Breast epithelium (tissue), 4 donors: Measurements from ENCODE around the gene IL6. TPM values are rescaled to one million over a fixed set of nuclear protein-coding genes. Genes with fewer than 3 reads are reported as not detected.
A peak's percentile ranks its signal among the peaks of the same experiment; 100 is the strongest.
"Not testable (repeated sequence)": the region's sequence is repeated elsewhere in the genome, so short reads cannot be mapped to it uniquely, and the experiment has no call there.

Experiments used
- DNase-seq, 2 donors: peaks; one replicate each; pipeline ENCODE4 v3.0.0-alpha.2; 2019; ENCODE audit warnings: low spot score in 2 of 2
- H3K27ac ChIP-seq, 2 donors: fragments of 200-600 bp; sonication (generic) in 1 of 2; one replicate each; pipeline ENCODE4 v1.5.1; 2016 to 2019; ENCODE audit warnings: mild to moderate bottlenecking in 1 of 2
- H3K27me3 ChIP-seq, 2 donors: fragments of 200-600 bp; sonication (generic) in 1 of 2; one replicate each; pipeline versions ENCODE4 v1.5.1 to v1.6.0; 2017 to 2019; ENCODE audit warnings: control low read depth in 1 of 2, mild to moderate bottlenecking in 1 of 2
- H3K36me3 ChIP-seq: fragments of 200-600 bp; one replicate; pipeline ENCODE4 v1.5.1; 2019
- H3K4me1 ChIP-seq, 2 donors: fragments of 200-600 bp; sonication (generic); one replicate each; pipeline ENCODE4 v1.5.1; 2016 to 2019; ENCODE audit warnings: control low read depth in 1 of 2
- H3K4me3 ChIP-seq, 3 donors: fragments of 200-600 bp; sonication (generic); 1 replicate in 2 of 3; 2 replicates in 1 of 3; pipeline ENCODE4 v1.5.1; 2016 to 2019; ENCODE audit warnings: mild to moderate bottlenecking in 3 of 3, moderate library complexity in 2 of 3
- H3K9me3 ChIP-seq, 2 donors: fragments of 200-600 bp; sonication (generic) in 1 of 2; one replicate each; pipeline ENCODE4 v1.5.1; 2016 to 2019; ENCODE audit warnings: control low read depth in 1 of 2
- CTCF ChIP-seq, 3 donors: fragments of 450-650 bp; IDR thresholded peaks; one replicate each; pipeline ENCODE4 v1.5.1; 2016 to 2017; ENCODE audit warnings: antibody characterized with exemption in 3 of 3, mild to moderate bottlenecking in 3 of 3, moderate library complexity in 3 of 3
- POLR2A ChIP-seq: fragments of 450-650 bp; IDR thresholded peaks from one replicate; pipeline ENCODE4 v1.6.1; 2016; ENCODE audit warnings: antibody characterized with exemption, mild to moderate bottlenecking, moderate library complexity
- POLR2AphosphoS5 ChIP-seq, 3 donors: sonication (generic); formaldehyde crosslinking; IDR thresholded peaks; one replicate each; pipeline ENCODE4 v1.6.1; 2017; ENCODE audit warnings: antibody characterized with exemption in 3 of 3
- intact Hi-C: fragments of 100-400 bp; cut with DNase I; formaldehyde crosslinking; loops from one replicate; pipeline ENCODE4 v1.15.1; 2023; ENCODE audit warnings: low total_unique reads
- total RNA-seq, 3 donors: library from RNA; depleted of rRNA; stranded (reverse); fragments of >200 nt; gene quantifications; one replicate each; pipeline ENCODE4 v1.1.0, GENCODE V29; 2016

The IL6 gene
- total RNA-seq = 10 to 100 TPM in 2 of 3 donors, 1 to 10 TPM in 1; 3.8 to 55.3 (median 11.8) TPM

- intact Hi-C loops = no loop called here
- Histone ChIP-seq H3K4me3 (peak within 1 kb of the TSS; percentile 36 to 63 (median 41)), H3K36me3 (no peaks in the 10 kb centered on the region), H3K27ac (peak within 1 kb of the TSS; percentile 63 to 90), H3K9me3 (no peaks in the 10 kb centered on the region), H3K4me1 (peaks cover 0 to 5% of the 10 kb centered on the region in 2 donors), H3K27me3 (no peaks in the 10 kb centered on the region)
- peak; percentile 54 to 65 for DNase-seq
- no peak for TF ChIP-seq CTCF (IDR thresholded peaks at IDR 0.05)
- TF ChIP-seq POLR2A = no peak
- peak in 2 of 3 donors; percentile 41 to 72 for TF ChIP-seq POLR2AphosphoS5 (IDR thresholded peaks at IDR 0.05)
Observed at GRCh38 chr7:22726907-22727713, at the start of gene IL6. Gene IL6 (plus strand): TSS chr7:22727200. CDS start chr7:22727263, 63 bp downstream.

- H3K9me3 ChIP-seq, H3K4me1 ChIP-seq, intact Hi-C loops: not testable (repeated sequence)
Observed at GRCh38 chr7:22677263-22677662, 49.7 kb upstream of the IL6 start.

GRCh38 chr7:22677680-22678079 is 49.3 kb upstream of the IL6 start:
- no peak overlapping the region for H3K27ac ChIP-seq
- no peaks in the 10 kb centered on the region for H3K27me3 ChIP-seq
- H3K9me3 ChIP-seq = no peaks in the 10 kb centered on the region
- intact Hi-C loops = no loop called here
- TF ChIP-seq POLR2A (no peak), POLR2AphosphoS5 (IDR thresholded peaks at IDR 0.05) (no peak), CTCF (IDR thresholded peaks at IDR 0.05) (no peak)
- H3K4me3 ChIP-seq = no peak overlapping the region
- no peaks in the 10 kb centered on the region for H3K36me3 ChIP-seq
- no peak for DNase-seq
- H3K4me1 ChIP-seq = no peaks in the 10 kb centered on the region

More at GRCh38 chr7:22677263-22677662, 49.7 kb upstream of the IL6 start:
- DNase-seq, H3K27ac ChIP-seq, H3K36me3 ChIP-seq, H3K27me3 ChIP-seq, H3K4me3 ChIP-seq: not testable (repeated sequence)

GRCh38 chr7:22680482-22680911 is 46.5 kb upstream of the IL6 start:
- no peak for TF ChIP-seq POLR2AphosphoS5 (IDR thresholded peaks at IDR 0.05)
- no peak for DNase-seq
- intact Hi-C loops = no loop called here
- Histone ChIP-seq H3K27ac (no peak overlapping the region), H3K4me1 (no peaks in the 10 kb centered on the region), H3K27me3 (no peaks in the 10 kb centered on the region), H3K9me3 (no peaks in the 10 kb centered on the region), H3K4me3 (no peak overlapping the region), H3K36me3 (no peaks in the 10 kb centered on the region)

GRCh38 chr7:22681312-22681711 is 45.7 kb upstream of the IL6 start:
- intact Hi-C loops = no loop called here
- no peaks in the 10 kb centered on the region for H3K27me3 ChIP-seq
- no peaks in the 10 kb centered on the region for H3K4me1 ChIP-seq
- H3K27ac ChIP-seq = no peak overlapping the region
- H3K36me3 ChIP-seq = no peaks in the 10 kb centered on the region
- TF ChIP-seq POLR2AphosphoS5 (IDR thresholded peaks at IDR 0.05) = no peak
- no peak for TF ChIP-seq POLR2A
- no peak for TF ChIP-seq CTCF (IDR thresholded peaks at IDR 0.05)
- DNase-seq = no peak
- H3K4me3 ChIP-seq = no peak overlapping the region
- no peaks in the 10 kb centered on the region for H3K9me3 ChIP-seq

GRCh38 chr7:22681852-22682657 is 44.9 kb upstream of the IL6 start:
- intact Hi-C loops = no loop called here
- TF ChIP-seq CTCF (IDR thresholded peaks at IDR 0.05) (no peak), POLR2AphosphoS5 (IDR thresholded peaks at IDR 0.05) (no peak), POLR2A (no peak)
- Histone ChIP-seq H3K36me3 (no peaks in the 10 kb centered on the region), H3K27me3 (no peaks in the 10 kb centered on the region), H3K4me3 (no peak overlapping the region), H3K9me3 (no peaks in the 10 kb centered on the region), H3K27ac (no peak overlapping the region), H3K4me1 (no peaks in the 10 kb centered on the region)
- no peak for DNase-seq
